GM19467 (cell line): ENCODE data around the gene DAP.

Source experiments
- ATAC-seq: cut with Tn5 transposase; IDR thresholded peaks from one replicate; pipeline ENCODE4 v1.9.1; 2021; ENCODE audit warnings: mild to moderate bottlenecking, moderate library complexity; ENCODE audit not compliant: unreplicated experiment

DAP gene

GRCh38 chr5:10761933-10762775, 1.1 kb upstream of the DAP start:
- no peak for ATAC-seq

DNA sequence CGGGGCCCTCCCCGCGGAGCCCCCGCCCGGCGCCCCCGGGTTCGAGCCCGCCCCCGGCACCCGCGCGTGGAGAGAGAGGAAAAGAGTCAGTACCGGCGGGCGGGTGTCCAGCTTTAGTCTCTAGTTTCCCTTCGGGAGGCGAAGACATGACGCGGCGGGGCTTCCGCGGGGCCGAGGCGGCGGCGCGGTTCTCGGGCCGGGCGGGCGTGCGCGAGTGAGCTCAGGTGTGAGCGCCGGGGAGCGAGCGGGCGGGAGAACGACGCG, 181 bp downstream of the DAP start:
- no peak for ATAC-seq

- ATAC-seq = peak; percentile 29
These were observed 726 bp downstream of the DAP start for GRCh38 chr5:10760096-10760920.

DNA sequence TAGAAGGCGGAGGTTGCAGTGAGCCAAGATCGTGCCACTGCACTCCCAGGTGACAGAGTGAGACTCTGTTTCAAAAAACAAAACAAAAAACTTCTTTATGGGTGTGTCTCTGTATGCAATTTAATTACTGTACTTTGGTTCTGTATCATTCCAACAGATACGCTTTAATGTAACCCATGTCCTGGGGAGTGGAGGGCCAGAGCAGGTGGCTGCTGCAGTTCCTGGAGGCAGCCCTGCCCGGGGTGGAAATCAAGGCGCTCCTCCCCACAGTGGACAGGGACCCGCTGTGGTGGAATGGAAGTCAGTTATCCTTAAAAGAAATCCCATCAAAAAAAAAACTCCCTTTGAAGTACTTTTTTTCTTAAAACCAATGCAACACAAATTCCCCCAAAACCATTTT, 1.9 kb downstream of the DAP start:
- no peak for ATAC-seq

GRCh38 chr5:10757922-10758555, 3.0 kb downstream of the DAP start:
- no peak for ATAC-seq

GRCh38 chr5:10757043-10757442, 4.0 kb downstream of the DAP start:
- no peak for ATAC-seq

DNA sequence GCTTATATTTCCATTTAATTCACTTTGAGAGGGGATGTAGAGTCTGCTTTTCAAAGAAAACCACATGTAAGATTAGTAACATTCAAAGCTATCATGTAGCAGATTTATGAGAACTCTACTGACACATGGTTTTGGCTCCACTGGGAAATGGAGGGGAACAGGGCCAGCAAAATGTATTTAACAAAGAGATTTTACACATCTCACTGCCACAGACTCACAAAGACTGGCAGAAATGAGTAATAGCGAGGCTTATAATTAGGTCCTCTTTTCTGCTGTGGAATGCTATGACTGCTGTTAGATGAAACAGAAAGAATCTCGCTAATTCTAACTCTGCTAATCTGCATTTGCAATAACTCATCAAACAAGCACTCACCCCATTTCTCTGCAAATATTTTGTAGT, 4.5 kb downstream of the DAP start:
- ATAC-seq = no peak

DNA sequence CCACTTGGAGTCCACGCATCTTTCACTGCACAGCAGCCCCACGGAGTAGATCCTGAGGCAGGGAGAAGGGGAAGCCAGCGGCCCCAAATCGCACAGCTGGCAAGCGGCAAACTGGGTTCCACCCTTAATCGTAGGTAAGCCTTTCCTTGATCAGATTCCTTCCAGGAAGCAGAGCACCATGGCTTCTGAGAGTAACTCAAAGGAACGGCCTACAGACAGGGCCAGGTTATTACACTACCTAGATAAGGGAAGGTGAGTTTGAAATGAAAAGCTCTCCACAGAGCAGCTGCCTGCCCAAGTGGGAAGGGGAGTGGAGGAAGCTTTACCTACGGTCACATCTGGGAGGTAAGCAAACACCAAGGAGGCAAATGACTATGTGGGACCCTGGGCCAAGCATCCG, 7.9 kb downstream of the DAP start:
- ATAC-seq = no peak

DNA sequence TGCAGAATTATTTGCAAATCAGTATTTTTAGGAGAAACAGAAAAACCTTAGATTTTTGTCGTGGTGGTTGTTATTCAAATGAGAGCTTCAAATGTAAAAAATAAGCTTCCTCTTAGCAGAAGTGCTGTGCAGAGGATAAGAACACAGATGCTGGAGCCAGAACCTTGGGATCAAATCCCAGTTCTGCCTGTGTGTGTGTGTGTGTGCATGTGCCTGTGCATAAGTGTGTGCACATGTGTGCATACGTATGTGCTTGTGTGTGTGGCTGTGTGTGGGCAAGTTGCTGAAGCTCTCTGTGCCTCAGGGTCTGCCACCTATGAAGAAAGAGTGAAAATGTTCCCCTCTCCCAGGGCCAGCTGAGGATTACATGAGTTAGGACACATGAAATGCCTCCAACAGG, 8.6 kb downstream of the DAP start:
- ATAC-seq = no peak

- no peak for ATAC-seq
These were observed 10.1 kb downstream of the DAP start for GRCh38 chr5:10750909-10751308.

GRCh38 chr5:10747678-10748622, 13.1 kb downstream of the DAP start:
- ATAC-seq = peak; percentile 57

DNA sequence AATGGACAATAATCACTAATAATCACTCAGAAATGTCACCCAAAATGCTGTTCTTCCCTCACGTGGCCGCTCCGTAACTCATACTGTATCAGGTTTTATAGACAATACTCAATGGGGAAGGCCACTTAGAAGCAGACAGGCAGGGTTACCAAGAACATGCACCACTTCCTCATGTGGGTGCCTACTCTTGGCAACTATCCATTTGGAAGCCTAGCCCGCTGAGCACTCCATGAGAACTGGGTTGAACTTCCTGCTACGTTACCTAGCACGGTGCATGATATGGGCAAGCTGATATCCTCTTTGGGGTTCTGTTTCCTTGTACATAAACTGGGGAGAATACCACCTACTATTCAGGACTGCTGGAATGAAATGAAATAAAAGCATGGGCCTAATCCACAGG, 14.3 kb downstream of the DAP start:
- no peak for ATAC-seq

DNA sequence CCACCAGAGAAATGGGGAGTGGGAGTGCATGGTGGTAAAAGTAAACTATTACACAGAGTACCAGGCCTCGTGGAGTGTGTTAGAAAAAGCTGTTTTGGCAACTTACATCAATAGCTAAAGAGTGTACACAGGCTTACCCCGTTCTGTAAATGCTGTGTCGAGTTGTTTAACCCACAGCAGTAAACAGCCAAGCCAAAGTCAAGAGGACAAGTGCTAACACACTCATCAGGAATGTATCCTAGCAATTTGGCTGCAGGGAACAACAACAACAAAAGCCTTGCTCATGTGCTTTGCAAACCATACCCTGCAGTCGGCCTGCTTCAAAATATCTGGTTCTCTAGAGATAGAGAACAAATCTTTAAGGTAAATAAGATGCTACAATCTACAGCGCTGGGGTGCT, 15.9 kb downstream of the DAP start:
- ATAC-seq = no peak

DNA sequence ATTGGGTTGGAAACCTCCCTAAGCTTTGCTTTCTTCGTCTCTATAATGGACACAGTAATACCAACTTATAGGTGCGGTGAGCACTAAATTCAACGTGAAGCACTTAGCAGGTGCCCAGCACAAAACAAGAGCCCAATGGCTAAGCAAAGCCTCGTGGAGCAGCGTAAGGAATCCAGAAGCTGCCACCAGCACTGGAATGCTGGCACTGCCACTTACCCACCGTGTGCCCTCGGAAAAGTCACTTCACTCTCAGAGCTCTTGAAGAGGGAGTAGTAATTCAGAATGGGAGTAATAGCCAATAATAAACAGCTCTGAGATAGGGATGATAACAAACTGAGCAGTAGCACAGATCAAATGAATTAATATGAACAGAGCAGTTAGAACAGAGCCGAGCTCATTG, 16.4 kb downstream of the DAP start:
- ATAC-seq = no peak

- ATAC-seq = no peak
These were observed 17.1 kb downstream of the DAP start for GRCh38 chr5:10743951-10744350.

DNA sequence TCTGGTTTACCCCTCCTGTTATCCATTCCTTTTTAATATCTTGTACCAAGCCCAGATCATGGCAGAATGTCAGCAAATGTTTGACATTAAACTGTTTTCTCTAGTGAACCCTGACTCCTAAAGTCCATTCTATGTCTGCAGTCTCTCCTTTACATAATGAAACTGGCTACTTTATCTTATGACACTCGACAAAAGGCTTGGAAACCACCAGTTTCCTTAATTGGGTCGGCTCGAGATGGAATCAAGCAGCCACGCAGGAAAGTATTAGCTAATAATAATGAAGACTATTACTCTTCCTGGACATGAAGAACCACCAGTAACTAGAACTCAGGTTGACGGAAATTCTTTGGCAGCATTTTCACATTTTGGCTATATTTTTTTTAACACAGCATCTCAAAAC, 17.5 kb downstream of the DAP start:
- no peak for ATAC-seq

- ATAC-seq = no peak
These were observed 19.4 kb downstream of the DAP start for GRCh38 chr5:10741661-10742060.

GRCh38 chr5:10740384-10740783, 20.6 kb downstream of the DAP start:
- ATAC-seq = no peak

GRCh38 chr5:10737880-10738279, 23.2 kb downstream of the DAP start:
- ATAC-seq = no peak

GRCh38 chr5:10736808-10737207, 24.2 kb downstream of the DAP start:
- no peak for ATAC-seq

- ATAC-seq = no peak
These were observed 24.7 kb downstream of the DAP start for GRCh38 chr5:10736354-10736753.
